ENCODE data around the gene RTN4IP1. TPM values are rescaled to one million over a fixed set of nuclear protein-coding genes. Genes with fewer than 3 reads are reported as not detected.
"Not testable (repeated sequence)": the region's sequence is repeated elsewhere in the genome, so short reads cannot be mapped to it uniquely, and the experiment has no call there.

The RTN4IP1 gene
- total RNA-seq, 1 donor from 2014 or later = 9.3 TPM

DNA sequence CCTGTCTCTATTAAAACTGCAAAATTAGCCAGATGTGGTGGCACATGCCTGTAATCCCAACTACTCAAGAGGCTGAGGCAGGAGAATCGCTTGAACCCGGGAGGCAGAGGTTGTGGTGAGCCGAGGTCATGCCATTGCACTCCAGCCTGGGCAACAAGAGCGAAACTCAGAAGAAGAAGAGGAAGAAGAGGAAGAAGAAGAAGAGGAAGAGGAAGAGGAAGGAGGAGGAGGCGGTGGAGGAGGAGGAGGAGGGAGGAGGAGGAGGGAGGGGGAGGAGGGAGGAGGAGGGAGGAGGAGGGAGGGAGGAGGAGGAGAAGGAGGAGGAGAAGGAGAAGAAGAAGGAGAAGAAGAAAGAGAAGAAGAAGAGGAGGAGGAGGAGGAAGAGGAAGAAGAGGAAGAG lies 40.4 kb downstream of the RTN4IP1 start:
- intact Hi-C loops (cut with micrococcal nuclease) = not testable (repeated sequence)

- intact Hi-C loops (cut with micrococcal nuclease) = no loop called here
Observed at GRCh38 chr6:106586815-106587415, 42.4 kb downstream of the RTN4IP1 start.

GRCh38 chr6:106581468-106581867 lies 47.8 kb downstream of the RTN4IP1 start:
- intact Hi-C loops (cut with micrococcal nuclease) = no loop called here

GRCh38 chr6:106579281-106579680 lies 50.0 kb downstream of the RTN4IP1 start:
- intact Hi-C loops (cut with micrococcal nuclease) = no loop called here

DNA sequence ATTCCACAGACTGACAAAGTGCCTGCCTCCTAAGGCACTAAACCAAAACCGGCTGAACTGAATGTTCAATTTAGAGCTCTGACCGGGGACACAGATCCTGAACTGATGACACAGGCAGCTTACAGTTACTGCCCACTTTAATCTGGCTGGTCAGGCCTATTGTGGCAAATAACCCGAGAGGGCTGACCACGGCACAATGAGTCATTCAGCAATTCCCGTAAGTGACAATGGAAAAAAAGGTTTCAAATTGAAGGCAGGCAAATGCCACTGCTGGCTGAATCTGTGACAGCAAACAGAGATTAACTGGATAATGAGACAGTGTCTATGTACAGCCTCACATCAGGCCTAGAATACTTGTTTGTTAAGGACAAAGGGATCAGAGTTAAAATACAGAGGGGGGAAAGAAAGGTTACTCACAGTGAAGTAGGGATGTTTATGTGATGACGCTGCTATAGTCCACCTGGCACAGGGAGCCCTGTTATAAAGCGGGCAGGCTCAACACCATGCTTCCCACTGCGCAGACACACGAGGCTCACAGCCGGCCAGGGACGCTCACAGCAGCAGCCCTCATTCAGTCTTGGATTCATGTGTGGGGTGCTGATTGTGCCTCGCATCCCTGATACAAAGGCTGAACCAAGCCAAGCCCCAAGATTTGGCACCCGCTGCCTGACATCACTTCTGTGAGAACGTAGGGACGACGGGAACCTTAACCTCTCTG lies 54.4 kb downstream of the RTN4IP1 start:
- intact Hi-C loops (cut with micrococcal nuclease) = no loop called here

- intact Hi-C loops (cut with micrococcal nuclease) = no loop called here
Observed at GRCh38 chr6:106572875-106573585, 56.3 kb downstream of the RTN4IP1 start.

GRCh38 chr6:106572436-106572835 lies 56.9 kb downstream of the RTN4IP1 start:
- intact Hi-C loops (cut with micrococcal nuclease) = no loop called here

DNA sequence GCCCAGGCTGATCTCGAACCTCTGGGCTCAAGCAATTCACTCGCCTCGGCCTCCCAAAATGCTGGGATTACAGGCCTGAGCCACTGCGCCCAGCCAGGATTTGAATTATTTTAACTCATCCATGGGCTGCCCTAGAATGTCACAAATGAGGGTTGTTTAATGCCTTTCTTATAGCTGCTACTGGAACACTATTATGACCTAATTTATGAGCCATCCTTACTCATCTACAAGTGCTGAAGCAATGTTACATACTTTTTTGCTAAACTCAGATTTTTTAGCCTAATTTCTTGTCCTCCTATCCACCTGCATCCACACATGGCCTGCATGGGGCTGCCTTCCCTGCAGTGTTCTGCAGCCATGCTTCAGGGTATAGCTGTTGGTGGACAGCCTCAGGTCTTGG lies 59.9 kb downstream of the RTN4IP1 start:
- intact Hi-C loops (cut with micrococcal nuclease) = no loop called here

DNA sequence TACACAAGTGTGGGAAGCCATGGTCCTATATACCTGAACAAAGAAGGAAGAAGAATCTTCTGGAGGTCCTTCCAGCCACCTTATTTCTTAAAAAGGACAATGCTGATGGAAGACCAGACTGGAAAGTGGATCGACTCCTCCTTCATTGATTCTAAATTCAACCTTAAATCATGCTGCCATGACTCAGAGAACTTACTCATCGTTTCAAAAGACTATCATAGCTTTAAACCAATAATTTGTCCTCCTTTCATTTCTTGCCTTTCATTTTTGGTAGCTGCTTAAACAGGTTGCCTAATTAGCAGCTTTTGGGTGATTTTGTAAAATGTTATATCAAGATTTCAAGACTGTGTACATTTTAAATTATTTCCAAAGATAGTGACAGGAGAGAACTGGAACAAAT lies 60.8 kb downstream of the RTN4IP1 start:
- intact Hi-C loops (cut with micrococcal nuclease) = no loop called here

DNA sequence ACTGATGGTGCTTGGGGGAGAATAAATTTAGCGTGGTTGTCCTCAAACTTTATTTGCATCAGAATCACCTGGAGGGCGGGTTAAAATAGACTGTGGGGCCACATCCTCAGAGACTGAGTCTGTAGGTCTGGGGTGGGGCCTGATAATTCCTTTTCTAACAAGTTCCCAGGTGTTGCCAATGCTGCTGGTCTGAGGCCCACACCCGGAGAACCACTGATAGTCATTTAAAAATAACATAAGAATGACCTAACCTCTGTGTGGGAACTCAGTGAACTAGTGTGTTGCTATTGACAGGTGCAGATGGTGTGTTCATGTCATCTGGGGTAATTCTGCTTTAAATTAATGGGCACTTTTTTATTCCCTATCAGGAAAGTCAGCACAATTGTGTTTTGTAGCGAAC lies 64.8 kb downstream of the RTN4IP1 start:
- intact Hi-C loops (cut with micrococcal nuclease) = no loop called here

GRCh38 chr6:106563614-106564013 lies 65.7 kb downstream of the RTN4IP1 start:
- intact Hi-C loops (cut with micrococcal nuclease) = no loop called here

DNA sequence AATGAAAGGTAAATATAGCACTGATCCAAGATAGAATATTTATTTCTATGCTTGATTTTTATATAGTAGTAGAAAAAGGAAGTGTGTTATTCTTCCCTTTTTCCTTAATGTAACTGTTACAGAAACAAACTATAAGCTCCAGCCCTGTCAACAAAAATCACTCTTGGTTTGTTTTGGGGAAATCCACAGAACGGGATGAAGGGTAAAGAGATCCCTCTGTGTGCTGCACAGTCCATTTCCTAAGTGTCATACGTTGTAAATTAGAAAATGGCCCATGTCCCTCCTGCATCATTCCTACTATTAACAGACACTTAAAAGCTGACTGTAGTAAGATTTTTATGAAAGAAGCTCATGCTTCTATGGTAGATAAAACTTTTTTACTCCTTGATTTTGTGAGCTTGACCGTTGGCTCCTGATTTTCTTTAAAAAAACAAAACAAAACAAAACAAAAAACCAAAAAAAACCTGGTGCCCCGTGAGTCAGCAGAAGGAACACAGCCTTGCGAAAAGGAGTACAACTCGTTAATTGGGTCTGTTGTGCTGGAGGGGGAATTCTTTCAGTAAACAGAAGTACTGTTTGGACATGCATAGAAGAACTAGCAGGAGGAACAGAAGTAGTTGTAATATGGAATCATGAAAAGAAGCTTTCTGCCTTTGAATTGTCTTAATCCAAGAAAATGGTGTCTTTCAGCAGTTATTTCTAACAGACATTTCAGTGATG lies 67.5 kb downstream of the RTN4IP1 start:
- intact Hi-C loops (cut with micrococcal nuclease) = no loop called here

DNA sequence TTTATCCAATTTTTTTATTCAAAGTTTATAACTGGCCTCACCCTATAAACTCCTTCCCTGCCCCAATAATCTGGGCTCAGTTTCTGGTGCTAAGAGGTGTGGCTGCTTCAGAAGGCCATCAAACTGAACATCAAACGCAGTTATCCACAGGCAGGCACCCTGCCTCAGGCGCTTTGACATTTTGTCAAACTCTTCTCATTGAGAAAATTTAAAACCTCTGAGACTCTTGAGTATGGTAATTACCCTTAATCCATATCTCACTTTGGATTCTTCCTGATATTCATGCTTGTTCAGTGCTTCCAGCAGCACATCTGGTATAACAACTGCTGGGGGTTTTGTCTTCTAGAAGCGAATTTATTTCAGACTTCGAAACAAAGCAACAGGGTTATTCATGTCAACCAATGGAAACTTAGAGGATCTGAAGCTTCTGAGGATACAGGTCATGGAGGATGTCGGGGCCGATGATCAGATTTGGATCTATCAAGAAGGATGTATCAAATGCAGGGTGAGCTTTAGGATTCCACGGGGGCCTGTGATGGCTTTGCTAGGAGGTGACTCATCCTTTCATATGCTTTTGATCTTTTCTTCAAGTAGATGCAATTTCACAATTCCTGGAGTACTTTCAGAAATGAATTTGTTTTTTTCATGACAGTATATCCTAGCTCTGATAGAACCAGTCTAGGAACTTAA lies 68.2 kb downstream of the RTN4IP1 start:
- intact Hi-C loops (cut with micrococcal nuclease) = no loop called here

- intact Hi-C loops (cut with micrococcal nuclease) = not testable (repeated sequence)
Observed at GRCh38 chr6:106559659-106560058, 69.6 kb downstream of the RTN4IP1 start.

DNA sequence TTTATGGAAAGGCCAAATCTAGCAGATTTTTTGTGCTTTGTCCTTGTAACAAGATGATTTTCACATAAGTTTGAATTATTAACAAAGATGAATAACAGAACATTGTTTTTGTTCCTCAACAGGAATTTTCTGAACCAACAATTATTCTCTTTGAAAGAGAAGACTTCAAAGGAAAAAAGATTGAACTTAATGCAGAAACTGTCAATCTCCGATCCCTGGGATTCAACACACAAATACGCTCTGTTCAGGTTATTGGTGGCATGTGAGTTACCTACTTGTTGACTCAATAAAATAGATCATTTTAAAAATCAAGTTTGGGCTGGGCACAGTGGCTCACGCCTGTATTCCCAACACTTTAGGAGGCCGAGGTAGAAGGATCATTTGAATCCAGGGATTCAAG lies 70.9 kb downstream of the RTN4IP1 start:
- intact Hi-C loops (cut with micrococcal nuclease) = no loop called here

DNA sequence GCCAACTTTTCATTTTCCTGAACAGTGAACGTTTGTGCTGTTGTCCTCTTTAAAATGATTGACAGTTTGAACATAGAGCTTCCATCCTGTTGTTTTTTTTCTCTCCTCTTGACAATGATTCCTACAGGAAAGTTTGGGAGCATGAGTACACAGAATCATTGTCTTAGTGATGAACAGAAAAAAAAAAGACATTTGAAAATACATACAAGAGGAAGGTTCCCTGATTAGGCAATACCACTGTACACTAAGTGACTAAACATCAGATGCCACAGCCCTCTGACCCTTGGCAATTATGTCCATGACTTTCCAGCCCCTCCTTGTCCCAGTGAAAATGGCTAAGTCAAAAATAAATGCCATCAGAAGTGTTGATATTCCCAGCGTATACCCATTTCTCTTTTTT lies 71.5 kb downstream of the RTN4IP1 start:
- intact Hi-C loops (cut with micrococcal nuclease) = loop anchor here (2.0 kb wide), 2 partner anchors 47 to 111 kb away; no protein-coding TSS in a partner anchor

DNA sequence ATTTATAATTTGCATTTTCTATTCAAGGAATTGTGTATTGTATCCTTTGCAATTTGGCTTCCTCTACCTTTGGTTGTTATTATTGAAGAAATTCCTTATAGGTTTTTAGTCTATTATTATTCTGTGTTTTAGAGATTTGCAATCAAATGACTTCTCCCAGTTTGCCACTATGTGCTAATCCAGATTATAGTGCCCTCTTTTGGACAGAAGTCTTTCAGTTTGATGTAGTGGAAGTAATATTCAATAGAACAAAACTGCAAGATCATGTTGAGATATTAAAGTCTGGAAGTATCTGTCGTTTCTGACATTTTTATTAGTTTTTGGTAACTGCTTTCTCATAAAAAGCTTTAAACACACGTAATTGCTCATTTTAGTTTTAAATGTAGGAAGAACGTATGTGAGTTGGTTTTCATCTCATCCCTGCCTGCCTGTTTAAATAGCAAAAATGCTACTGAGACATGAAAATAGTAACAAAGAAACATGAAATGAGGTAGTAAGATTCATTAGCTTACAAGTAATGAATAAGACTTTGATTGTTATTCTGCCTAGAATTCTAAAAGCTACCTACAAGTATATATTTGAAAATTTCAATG lies 72.8 kb downstream of the RTN4IP1 start:
- intact Hi-C loops (cut with micrococcal nuclease) = loop anchor here (2.0 kb wide), 2 partner anchors 46 to 110 kb away; no protein-coding TSS in a partner anchor

DNA sequence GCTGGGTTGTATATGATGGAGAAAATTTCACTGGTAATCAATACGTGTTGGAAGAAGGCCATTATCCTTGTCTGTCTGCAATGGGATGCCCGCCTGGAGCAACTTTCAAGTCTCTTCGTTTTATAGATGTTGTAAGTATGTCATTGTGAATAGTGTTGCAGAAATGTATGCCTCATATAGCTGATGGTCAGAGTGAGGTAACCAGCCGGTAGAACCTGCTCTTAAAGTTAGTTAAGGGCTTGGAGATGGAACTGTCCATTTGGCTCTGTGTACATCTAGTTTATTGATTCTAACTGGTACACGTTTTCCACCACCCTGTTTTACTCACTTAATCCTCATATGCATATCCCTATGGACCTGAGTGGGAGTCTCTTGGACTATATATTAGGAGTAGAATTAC lies 73.5 kb downstream of the RTN4IP1 start:
- intact Hi-C loops (cut with micrococcal nuclease) = loop anchor here (2.0 kb wide), 2 partner anchors 45 to 109 kb away; no protein-coding TSS in a partner anchor

- intact Hi-C loops (cut with micrococcal nuclease) = no loop called here
Observed at GRCh38 chr6:106553440-106553839, 75.9 kb downstream of the RTN4IP1 start.

GRCh38 chr6:106551155-106551554 lies 78.1 kb downstream of the RTN4IP1 start:
- intact Hi-C loops (cut with micrococcal nuclease) = no loop called here

- intact Hi-C loops (cut with micrococcal nuclease) = no loop called here
Observed at GRCh38 chr6:106549521-106549920, 79.8 kb downstream of the RTN4IP1 start.

All from T-helper 2 cell treated with Interferon-gamma antibody and Interleukin-4, amounts not matched to agents 100 ng/mL and 5 ng/mL, for 36 hours (primary cell).